Vagina (tissue), 2 donors: ENCODE data around the gene REM1. TPM values are rescaled to one million over a fixed set of nuclear protein-coding genes. Genes with fewer than 3 reads are reported as not detected.

ENCODE experiments used
- DNase-seq, 2 donors: peaks; one replicate each; pipeline ENCODE4 v3.0.0-alpha.2; 2017; ENCODE audit errors: extremely low spot score in 2 of 2
- H3K27ac ChIP-seq: fragments of 200-600 bp; sonication (generic); one replicate; pipeline ENCODE4 v1.5.1; 2019
- H3K27me3 ChIP-seq: fragments of 200-600 bp; sonication (generic); one replicate; pipeline ENCODE4 v1.5.1; 2019
- H3K36me3 ChIP-seq, 2 donors: fragments of 200-600 bp; sonication (generic); one replicate each; pipeline ENCODE4 v1.5.1; 2017 to 2019
- H3K4me1 ChIP-seq: fragments of 200-600 bp; sonication (generic); one replicate; pipeline ENCODE4 v1.5.1; 2019
- H3K4me3 ChIP-seq, 2 donors: fragments of 200-600 bp; sonication (generic); 1 replicate in 1 of 2; 2 replicates in 1 of 2; pipeline ENCODE4 v1.5.1; 2016 to 2019
- H3K9me3 ChIP-seq: fragments of 200-600 bp; sonication (generic); one replicate; pipeline ENCODE4 v1.5.1; 2019
- POLR2A ChIP-seq, 2 donors: fragments of 450-650 bp; IDR thresholded peaks; one replicate each; pipeline ENCODE4 v1.6.1; 2017; ENCODE audit warnings: antibody characterized with exemption in 2 of 2, mild to moderate bottlenecking in 2 of 2, moderate library complexity in 2 of 2
- POLR2AphosphoS5 ChIP-seq, 2 donors: sonication (generic); formaldehyde crosslinking; IDR thresholded peaks; one replicate each; pipeline ENCODE4 v1.9.0; 2017; ENCODE audit warnings: antibody characterized with exemption in 2 of 2, mild to moderate bottlenecking in 2 of 2, low read depth in 1 of 2; ENCODE audit not compliant: insufficient read depth in 1 of 2
- intact Hi-C: fragments of 100-400 bp; cut with DNase I; formaldehyde crosslinking; loops from one replicate; pipeline ENCODE4 v1.15.1; 2023
- total RNA-seq: library from RNA; depleted of rRNA; stranded (reverse); fragments of >200 nt; gene quantifications from one replicate; pipeline ENCODE4 v1.2.3, GENCODE V29; 2016
- TF ChIP-seq, protein P1 (sequence below), 3 experiments: fragments of 450-650 bp in 2 of 3; fragments of 200-600 bp in 1 of 3; sonication (generic) in 1 of 3; IDR thresholded peaks; one replicate each; pipeline ENCODE4 v1.5.1; 2017 to 2019; ENCODE audit warnings: antibody characterized with exemption in 3 of 3, mild to moderate bottlenecking in 2 of 3, moderate library complexity in 2 of 3

REM1 gene
- total RNA-seq, 1 donor from 2014 or later: 4.4 TPM

DNA sequence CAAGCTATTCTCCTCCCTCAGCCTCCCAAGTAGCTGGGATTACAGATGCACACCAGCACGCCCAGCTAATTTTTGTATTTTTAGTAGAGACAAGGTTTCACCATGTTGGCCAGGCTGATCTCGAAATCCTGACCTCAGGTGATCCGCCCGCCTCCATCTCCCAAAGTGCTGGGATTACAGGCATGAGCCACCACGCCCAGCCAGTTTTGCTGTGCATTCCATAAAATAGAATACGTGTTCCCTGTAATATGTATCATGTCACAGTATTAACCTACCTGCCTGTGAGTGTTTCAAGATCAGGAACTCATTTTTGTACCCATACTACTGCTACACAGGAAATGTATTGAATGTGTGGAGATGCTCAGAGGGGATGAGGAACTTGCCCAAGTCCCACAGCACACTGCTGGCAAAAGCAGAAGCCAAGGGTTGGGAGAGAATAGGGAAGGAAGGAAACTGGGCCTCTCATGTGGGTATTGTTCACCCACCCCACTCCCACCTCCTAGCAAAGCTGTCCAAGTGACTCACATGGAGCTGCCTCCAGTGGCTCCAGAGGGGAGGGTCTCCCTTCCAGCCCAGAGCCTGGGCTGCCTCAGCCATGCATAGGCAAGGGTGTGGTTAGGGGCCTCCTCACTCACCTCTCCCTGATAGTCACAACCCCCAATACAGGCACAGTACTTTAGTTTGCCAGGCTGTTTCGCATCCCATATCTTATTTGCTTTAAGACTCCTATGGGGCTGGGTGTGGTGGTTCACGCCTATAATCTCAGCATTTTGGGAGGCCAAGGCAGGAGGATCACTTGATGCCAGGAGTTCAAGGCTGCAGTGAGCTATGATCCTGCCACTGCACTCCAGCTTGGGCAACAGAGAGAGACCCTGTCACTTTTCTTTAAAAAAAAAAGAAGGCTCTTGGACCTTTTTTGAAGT is 48.5 kb downstream of the REM1 start:
- no peak for TF ChIP-seq POLR2AphosphoS5 (IDR thresholded peaks at IDR 0.05; ENCODE audit: insufficient read depth in 1 of 2, low read depth in 1 of 2)
- TF ChIP-seq, protein P1, sequence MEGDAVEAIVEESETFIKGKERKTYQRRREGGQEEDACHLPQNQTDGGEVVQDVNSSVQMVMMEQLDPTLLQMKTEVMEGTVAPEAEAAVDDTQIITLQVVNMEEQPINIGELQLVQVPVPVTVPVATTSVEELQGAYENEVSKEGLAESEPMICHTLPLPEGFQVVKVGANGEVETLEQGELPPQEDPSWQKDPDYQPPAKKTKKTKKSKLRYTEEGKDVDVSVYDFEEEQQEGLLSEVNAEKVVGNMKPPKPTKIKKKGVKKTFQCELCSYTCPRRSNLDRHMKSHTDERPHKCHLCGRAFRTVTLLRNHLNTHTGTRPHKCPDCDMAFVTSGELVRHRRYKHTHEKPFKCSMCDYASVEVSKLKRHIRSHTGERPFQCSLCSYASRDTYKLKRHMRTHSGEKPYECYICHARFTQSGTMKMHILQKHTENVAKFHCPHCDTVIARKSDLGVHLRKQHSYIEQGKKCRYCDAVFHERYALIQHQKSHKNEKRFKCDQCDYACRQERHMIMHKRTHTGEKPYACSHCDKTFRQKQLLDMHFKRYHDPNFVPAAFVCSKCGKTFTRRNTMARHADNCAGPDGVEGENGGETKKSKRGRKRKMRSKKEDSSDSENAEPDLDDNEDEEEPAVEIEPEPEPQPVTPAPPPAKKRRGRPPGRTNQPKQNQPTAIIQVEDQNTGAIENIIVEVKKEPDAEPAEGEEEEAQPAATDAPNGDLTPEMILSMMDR (IDR thresholded peaks at IDR 0.05): no peak
- TF ChIP-seq POLR2A (IDR thresholded peaks at IDR 0.05): no peak
- DNase-seq: no peak
- H3K4me3 ChIP-seq: no peak overlapping the region
- intact Hi-C loops: no loop called here
- H3K36me3 ChIP-seq: peaks cover 4 to 15% of the 10 kb centered on the region in 2 donors
- H3K9me3 ChIP-seq: no peaks in the 10 kb centered on the region
- H3K27me3 ChIP-seq: no peaks in the 10 kb centered on the region
- peaks cover 46% of the 10 kb centered on the region for H3K4me1 ChIP-seq
- no peak overlapping the region for H3K27ac ChIP-seq

DNA sequence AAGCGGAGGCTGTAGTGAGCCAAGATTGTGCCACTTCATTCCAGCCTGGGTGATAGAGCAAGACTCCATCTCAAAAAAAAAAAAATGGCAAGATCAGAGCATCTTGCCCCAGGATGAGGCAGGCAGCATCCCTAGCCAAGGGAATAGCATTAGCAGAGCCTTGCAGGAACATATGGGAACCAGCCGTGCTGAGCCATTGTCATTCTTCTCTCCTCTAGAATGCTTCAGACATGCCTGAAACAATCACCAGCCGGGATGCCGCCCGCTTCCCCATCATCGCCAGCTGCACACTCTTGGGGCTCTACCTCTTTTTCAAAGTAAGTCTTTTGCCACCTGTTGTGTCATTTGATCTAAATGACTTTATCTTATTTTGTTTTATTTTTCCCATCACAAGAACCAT is 52.2 kb downstream of the REM1 start:
- H3K9me3 ChIP-seq: no peaks in the 10 kb centered on the region
- peaks cover 4 to 49% of the 10 kb centered on the region in 2 donors for H3K36me3 ChIP-seq
- peaks cover 18% of the 10 kb centered on the region for H3K4me1 ChIP-seq
- H3K27me3 ChIP-seq: no peaks in the 10 kb centered on the region
- TF ChIP-seq POLR2A (IDR thresholded peaks at IDR 0.05) (no peak), POLR2AphosphoS5 (IDR thresholded peaks at IDR 0.05; ENCODE audit: insufficient read depth in 1 of 2, low read depth in 1 of 2) (no peak)
- TF ChIP-seq, protein P1 (IDR thresholded peaks at IDR 0.05): no peak
- intact Hi-C loops: no loop called here
- H3K4me3 ChIP-seq: no peak overlapping the region
- no peak for DNase-seq
- no peak overlapping the region for H3K27ac ChIP-seq

Other genes with a start within 250 kb of the REM1 start
- not detected for gene DEFB115, start 217.6 kb upstream of the REM1 start, total RNA-seq
- not detected for gene DEFB116, start 166.7 kb upstream of the REM1 start, total RNA-seq
- not detected for gene DEFB118, start 106.7 kb upstream of the REM1 start, total RNA-seq
- gene DEFB119, start 84.7 kb upstream of the REM1 start, total RNA-seq: not detected
- not detected for gene DEFB121, start 69.1 kb upstream of the REM1 start, total RNA-seq
- not detected for gene DEFB123, start 34.7 kb upstream of the REM1 start, total RNA-seq
- not detected for gene DEFB124, start 161 bp upstream of the REM1 start, total RNA-seq
- gene HM13, start 39.2 kb downstream of the REM1 start, total RNA-seq: 77.8 TPM
- 1,190 TPM for gene ID1, start 130.0 kb downstream of the REM1 start, total RNA-seq
- 2.5 TPM for gene COX4I2, start 162.6 kb downstream of the REM1 start, total RNA-seq
- gene BCL2L1, start 247.6 kb downstream of the REM1 start, total RNA-seq: 57.2 TPM